CD4-positive, alpha-beta T cell treated with Interleukin-2 at 100 ng/mL for 4 hours (primary cell): ENCODE data around the gene SERINC5.
"Not testable (repeated sequence)": the region's sequence is repeated elsewhere in the genome, so short reads cannot be mapped to it uniquely, and the experiment has no call there.

Experiments used
- DNase-seq: peaks from one replicate; pipeline ENCODE4 v3.0.0-alpha.2; 2020; ENCODE audit warnings: low spot score

Gene SERINC5

GRCh38 chr5:80227979-80228596 lies 27.8 kb downstream of the SERINC5 start:
- no peak for DNase-seq

GRCh38 chr5:80225934-80226326 lies 29.9 kb downstream of the SERINC5 start:
- DNase-seq = no peak

GRCh38 chr5:80225189-80225933 lies 30.5 kb downstream of the SERINC5 start:
- DNase-seq = no peak

- DNase-seq = no peak
Measured at GRCh38 chr5:80223561-80223960, 32.3 kb downstream of the SERINC5 start.

- no peak for DNase-seq
Measured at GRCh38 chr5:80220245-80220897, 35.5 kb downstream of the SERINC5 start.

- no peak for DNase-seq
Measured at GRCh38 chr5:80219391-80219790, 36.5 kb downstream of the SERINC5 start.

GRCh38 chr5:80217667-80218066 lies 38.2 kb downstream of the SERINC5 start:
- DNase-seq = no peak

- DNase-seq = peak; percentile 41
Measured at GRCh38 chr5:80216753-80217596, 38.9 kb downstream of the SERINC5 start.

- no peak for DNase-seq
Measured at GRCh38 chr5:80216096-80216495, 39.8 kb downstream of the SERINC5 start.

- DNase-seq = no peak
Measured at GRCh38 chr5:80215523-80215922, 40.3 kb downstream of the SERINC5 start.

- no peak for DNase-seq
Measured at GRCh38 chr5:80213466-80213865, 42.4 kb downstream of the SERINC5 start.

- no peak for DNase-seq
Measured at GRCh38 chr5:80212171-80212667, 43.6 kb downstream of the SERINC5 start.

GRCh38 chr5:80211327-80211726 lies 44.5 kb downstream of the SERINC5 start:
- no peak for DNase-seq

GRCh38 chr5:80210014-80210413 lies 45.8 kb downstream of the SERINC5 start:
- no peak for DNase-seq

- DNase-seq = no peak
Measured at GRCh38 chr5:80208381-80208780, 47.5 kb downstream of the SERINC5 start.

- DNase-seq = no peak
Measured at GRCh38 chr5:80207832-80208231, 48.0 kb downstream of the SERINC5 start.

- no peak for DNase-seq
Measured at GRCh38 chr5:80206282-80206681, 49.6 kb downstream of the SERINC5 start.

- DNase-seq = no peak
Measured at GRCh38 chr5:80205846-80206245, 50.0 kb downstream of the SERINC5 start.

- DNase-seq = no peak
Measured at GRCh38 chr5:80204808-80205614, 50.8 kb downstream of the SERINC5 start.

- not testable (repeated sequence) for DNase-seq
Measured at GRCh38 chr5:80201763-80202162, 54.1 kb downstream of the SERINC5 start.

GRCh38 chr5:80198920-80199319 lies 56.9 kb downstream of the SERINC5 start:
- DNase-seq = no peak
